Activated B cell treated with CpG ODN at 0.5 μM for 24 hours (primary cell): ENCODE data around the gene HLA-DRA. TPM values are rescaled to one million over a fixed set of nuclear protein-coding genes. Genes with fewer than 3 reads are reported as not detected.
"Not testable (repeated sequence)": the region's sequence is repeated elsewhere in the genome, so short reads cannot be mapped to it uniquely, and the experiment has no call there.

Experiments used
- ATAC-seq: fragments of 200-7000 bp; cut with Tn5 transposase; one replicate; pipeline ENCODE4 v1.10.0; 2021; ENCODE audit warnings: low read depth, mild to moderate bottlenecking, moderate library complexity
- CTCF ChIA-PET: fragments of 350-600 bp; sonication (Branson Sonifier 250); formaldehyde crosslinking; loops from one replicate; lab custom pipeline; 2021; ENCODE audit warnings: antibody characterized with exemption; lab: Charles Lee
- POLR2A ChIA-PET: fragments of 350-600 bp; sonication (Branson Sonifier 250); formaldehyde crosslinking; loops from one replicate; lab custom pipeline; 2021; ENCODE audit warnings: antibody characterized with exemption; lab: Charles Lee
- DNase-seq: peaks from one replicate; pipeline ENCODE4 v3.0.0; 2022
- H3K27ac Mint-ChIP-seq: one replicate; pipeline ENCODE4 v1.8.0; 2020; ENCODE audit warnings: mixed read lengths
- H3K27me3 Mint-ChIP-seq: one replicate; pipeline ENCODE4 v1.8.0; 2021; ENCODE audit warnings: mixed read lengths
- H3K36me3 Mint-ChIP-seq: one replicate; pipeline ENCODE4 v1.8.0; 2021; ENCODE audit warnings: low read depth, mixed read lengths
- H3K4me1 Mint-ChIP-seq: one replicate; pipeline ENCODE4 v1.8.0; 2021; ENCODE audit warnings: mixed read lengths
- H3K4me3 Mint-ChIP-seq: one replicate; pipeline ENCODE4 v1.8.0; 2020; ENCODE audit warnings: mild to moderate bottlenecking, mixed read lengths
- H3K9me3 Mint-ChIP-seq: one replicate; pipeline ENCODE4 v1.8.0; 2020; ENCODE audit warnings: mixed read lengths
- CTCF ChIP-seq: fragments of 200-600 bp; IDR thresholded peaks from one replicate; pipeline ENCODE4 v1.8.0; 2022; ENCODE audit warnings: antibody characterized with exemption, mild to moderate bottlenecking
- intact Hi-C: fragments of 100-400 bp; cut with micrococcal nuclease; formaldehyde crosslinking; loops from one replicate; pipeline ENCODE4 v1.15.1; 2024
- total RNA-seq: library from RNA; stranded (reverse); gene quantifications from 2 replicates; pipeline ENCODE4 v1.2.3, GENCODE V29; 2022

HLA-DRA gene
- total RNA-seq, 1 donor from 2014 or later = 2,835 TPM

GRCh38 chr6:32461493-32461892 is 21.8 kb downstream of the HLA-DRA start:
- Mint-ChIP-seq H3K4me1 (peaks cover 22% of the 10 kb centered on the region), H3K9me3 (peaks cover 5% of the 10 kb centered on the region), H3K4me3 (no peak overlapping the region), H3K27ac (no peak overlapping the region), H3K27me3 (no peaks in the 10 kb centered on the region), H3K36me3 (peaks cover 6% of the 10 kb centered on the region)
- DNase-seq (no peak), ATAC-seq (no peak)
- ChIA-PET CTCF (interaction anchor here (1.6 to 1.8 kb wide), 3 partner anchors 231 to 407 kb away, joined by 3 to 5 read pairs (median 5); no protein-coding TSS in a partner anchor), POLR2A (interaction anchor here (0.7 to 10.7 kb wide), 4 partner anchors 19 to 354 kb away, joined by 3 to 161 read pairs (median 4); partner anchors contain the start of genes HLA-DQA1 and HLA-DRA)
- intact Hi-C loops = no loop called here
- TF ChIP-seq CTCF = no peak

GRCh38 chr6:32462609-32463008 is 22.9 kb downstream of the HLA-DRA start:
- peaks cover 7% of the 10 kb centered on the region for H3K9me3 Mint-ChIP-seq
- DNase-seq = no peak
- peaks cover 22% of the 10 kb centered on the region for H3K4me1 Mint-ChIP-seq
- CTCF ChIA-PET = no interaction called here
- peak overlapping the region; percentile 69 for H3K4me3 Mint-ChIP-seq
- peaks cover 9% of the 10 kb centered on the region for H3K36me3 Mint-ChIP-seq
- TF ChIP-seq CTCF = no peak
- intact Hi-C loops = loop anchor here (2.0 kb wide), 1 partner anchor 14 kb away; no protein-coding TSS in a partner anchor
- peak overlapping the region; percentile 76 for H3K27ac Mint-ChIP-seq
- ATAC-seq = peak; percentile 71
- H3K27me3 Mint-ChIP-seq = no peaks in the 10 kb centered on the region
- POLR2A ChIA-PET = interaction anchor here (0.7 to 10.7 kb wide), 5 partner anchors 10 to 175 kb away, joined by 3 to 161 read pairs (median 4); partner anchors contain the start of genes HLA-DQA1 and HLA-DRA

- Mint-ChIP-seq H3K4me1 (peaks cover 21% of the 10 kb centered on the region), H3K36me3 (peaks cover 18% of the 10 kb centered on the region)
- POLR2A ChIA-PET, H3K4me3 Mint-ChIP-seq, intact Hi-C loops, CTCF ChIA-PET, ATAC-seq, H3K27me3 Mint-ChIP-seq, H3K27ac Mint-ChIP-seq, DNase-seq, H3K9me3 Mint-ChIP-seq: not testable (repeated sequence)
Measured at GRCh38 chr6:32467743-32468503, 28.2 kb downstream of the HLA-DRA start.

GRCh38 chr6:32472781-32473375 is 33.2 kb downstream of the HLA-DRA start:
- Mint-ChIP-seq H3K4me3 (peak overlapping the region; percentile 80), H3K4me1 (peaks cover 36% of the 10 kb centered on the region), H3K9me3 (no peaks in the 10 kb centered on the region), H3K27me3 (no peaks in the 10 kb centered on the region), H3K27ac (peak overlapping the region; percentile 99), H3K36me3 (peaks cover 15% of the 10 kb centered on the region)
- no peak for DNase-seq
- ChIA-PET CTCF (interaction anchor here (0.9 kb wide), 1 partner anchor 1728 kb away, joined by 3 read pairs; the partner anchor contains the start of gene IER3), POLR2A (interaction anchor here (0.6 to 3.7 kb wide), 14 partner anchors 10 to 1073 kb away, joined by 3 to 31 read pairs (median 6); partner anchors contain the start of genes HLA-DRA and HLA-DRB5)
- intact Hi-C loops = loop anchor here (2.0 kb wide), 1 partner anchor 32 kb away; no protein-coding TSS in a partner anchor
- peak; percentile 16 for ATAC-seq
- no peak for TF ChIP-seq CTCF

GRCh38 chr6:32473376-32474348 is 34.0 kb downstream of the HLA-DRA start:
- CTCF ChIA-PET = interaction anchor here (0.9 kb wide), 1 partner anchor 1729 kb away, joined by 3 read pairs; the partner anchor contains the start of gene IER3
- H3K9me3 Mint-ChIP-seq, DNase-seq, H3K27me3 Mint-ChIP-seq: not testable (repeated sequence)
- intact Hi-C loops = loop anchor here (2.0 kb wide), 1 partner anchor 33 kb away; no protein-coding TSS in a partner anchor
- peak; percentile 95 for ATAC-seq
- Mint-ChIP-seq H3K4me1 (peaks cover 36% of the 10 kb centered on the region), H3K27ac (peak overlapping the region; percentile 99), H3K36me3 (peaks cover 16% of the 10 kb centered on the region), H3K4me3 (peak overlapping the region; percentile 80)
- POLR2A ChIA-PET = interaction anchor here (0.6 to 3.7 kb wide), 13 partner anchors 10 to 1074 kb away, joined by 3 to 31 read pairs (median 6); partner anchors contain the start of genes HLA-DRA and HLA-DRB5
